Left ventricle myocardium inferior (tissue), 1 donor: ENCODE results near the gene CDYL2. TPM values are rescaled to one million over a fixed set of nuclear protein-coding genes. Genes with fewer than 3 reads are reported as not detected.

Source experiments
- DNase-seq: peaks from one replicate; pipeline ENCODE4 v3.0.0-alpha.2; 2020
- H3K27ac ChIP-seq: fragments of 200-600 bp; replicated peaks from 2 replicates; pipeline ENCODE4 v1.8.0; 2021
- H3K27me3 ChIP-seq: fragments of 200-600 bp; 2 replicates; pipeline ENCODE4 v1.8.0; 2021; ENCODE audit warnings: low read depth
- H3K36me3 ChIP-seq: fragments of 200-600 bp; 2 replicates; pipeline ENCODE4 v1.8.0; 2021
- H3K4me1 ChIP-seq: fragments of 200-600 bp; 2 replicates; pipeline ENCODE4 v1.8.0; 2021
- H3K4me3 ChIP-seq: fragments of 200-600 bp; 2 replicates; pipeline ENCODE4 v1.8.0; 2021; ENCODE audit warnings: mild to moderate bottlenecking, moderate library complexity
- H3K9me3 ChIP-seq: fragments of 200-600 bp; replicated peaks from 2 replicates; pipeline ENCODE4 v1.8.0; 2021
- CTCF ChIP-seq: fragments of 200-600 bp; IDR thresholded peaks from 2 replicates; pipeline ENCODE4 v1.8.0; 2021; ENCODE audit warnings: antibody characterized with exemption, mild to moderate bottlenecking, borderline replicate concordance
- intact Hi-C: fragments of 100-400 bp; cut with micrococcal nuclease; formaldehyde crosslinking; loops from one replicate; pipeline ENCODE4 v1.11.0; 2022
- total RNA-seq: library from RNA; stranded (reverse); fragmentation: NEBNext Ultra II Directional; extraction: Animal tissue kit (Norgen Biotek cat#: 25700); gene quantifications from one replicate; pipeline ENCODE4 v1.2.1, GENCODE V29; 2021
- donor health status: DM: no; HTN: yes; CAD: no; lungs with severe emphysema.

CDYL2 gene
- total RNA-seq, 1 donor from 2014 or later: 3.2 TPM

GRCh38 chr16:80591071-80591915 lies 213.1 kb downstream of the CDYL2 start:
- no peak overlapping the region for H3K27ac ChIP-seq
- intact Hi-C loops: no loop called here

GRCh38 chr16:80587071-80587470 lies 217.3 kb downstream of the CDYL2 start:
- H3K9me3 ChIP-seq: no peaks in the 10 kb centered on the region
- no peak overlapping the region for H3K27ac ChIP-seq
- no peak for DNase-seq
- H3K4me3 ChIP-seq: no peak overlapping the region
- intact Hi-C loops: no loop called here
- no peaks in the 10 kb centered on the region for H3K4me1 ChIP-seq
- H3K27me3 ChIP-seq: no peaks in the 10 kb centered on the region
- no peak for TF ChIP-seq CTCF
- H3K36me3 ChIP-seq: no peaks in the 10 kb centered on the region

More at GRCh38 chr16:80591071-80591915, 213.1 kb downstream of the CDYL2 start:
- no peak overlapping the region for H3K4me3 ChIP-seq
- no peaks in the 10 kb centered on the region for H3K27me3 ChIP-seq
- H3K4me1 ChIP-seq: no peaks in the 10 kb centered on the region
- no peak for TF ChIP-seq CTCF
- H3K36me3 ChIP-seq: no peaks in the 10 kb centered on the region
- DNase-seq: no peak
- H3K9me3 ChIP-seq: no peaks in the 10 kb centered on the region

- no peaks in the 10 kb centered on the region for H3K27me3 ChIP-seq
- H3K36me3 ChIP-seq: no peaks in the 10 kb centered on the region
- H3K4me3 ChIP-seq: no peak overlapping the region
- DNase-seq: no peak
- intact Hi-C loops: no loop called here
- TF ChIP-seq CTCF: no peak
- H3K9me3 ChIP-seq: no peaks in the 10 kb centered on the region
- H3K27ac ChIP-seq: no peak overlapping the region
- H3K4me1 ChIP-seq: no peaks in the 10 kb centered on the region
Measured at GRCh38 chr16:80586476-80586875, 217.9 kb downstream of the CDYL2 start.

GRCh38 chr16:80585764-80586163 lies 218.6 kb downstream of the CDYL2 start:
- intact Hi-C loops: no loop called here
- Histone ChIP-seq H3K4me1 (no peaks in the 10 kb centered on the region), H3K27me3 (no peaks in the 10 kb centered on the region), H3K36me3 (no peaks in the 10 kb centered on the region), H3K9me3 (no peaks in the 10 kb centered on the region), H3K4me3 (no peak overlapping the region), H3K27ac (no peak overlapping the region)
- no peak for DNase-seq
- no peak for TF ChIP-seq CTCF

GRCh38 chr16:80583466-80583865 lies 220.9 kb downstream of the CDYL2 start:
- Histone ChIP-seq H3K4me1 (no peaks in the 10 kb centered on the region), H3K27me3 (no peaks in the 10 kb centered on the region), H3K27ac (no peak overlapping the region), H3K36me3 (no peaks in the 10 kb centered on the region), H3K4me3 (no peak overlapping the region), H3K9me3 (no peaks in the 10 kb centered on the region)
- peak; percentile 19 for DNase-seq
- intact Hi-C loops: no loop called here
- TF ChIP-seq CTCF: no peak
